HCT116 (cell line): Measurements from ENCODE around the gene PRKCH.

ENCODE experiments used
- ATF3 ChIP-seq: IDR thresholded peaks from 2 replicates; pipeline ENCODE4 v1.6.1; 2012
- CBX3 ChIP-seq: IDR thresholded peaks from 2 replicates; pipeline ENCODE4 v1.6.1; 2012; ENCODE audit warnings: low read depth
- CTCF ChIP-seq, 3 experiments: fragments of 200-600 bp in 1 of 3; sonication (generic) in 1 of 3; IDR thresholded peaks in 2 of 3; conservative IDR thresholded peaks in 1 of 3; 2 replicates each; pipeline ENCODE4 v1.5.1; 2012 to 2017; ENCODE audit warnings: low read depth in 2 of 3, low read length in 2 of 3, antibody characterized with exemption in 1 of 3, borderline replicate concordance in 1 of 3, control low read depth in 1 of 3, mild to moderate bottlenecking in 1 of 3, mixed read lengths in 1 of 3, mixed run types in 1 of 3, moderate library complexity in 1 of 3; ENCODE audit not compliant: insufficient read depth in 1 of 3
- EGR1 ChIP-seq: IDR thresholded peaks from 2 replicates; pipeline ENCODE4 v1.6.1; 2012; ENCODE audit warnings: low read depth
- EZH2 ChIP-seq: fragments of 200-600 bp; sonication (generic); IDR thresholded peaks from 2 replicates; pipeline ENCODE4 v1.6.1; 2017; ENCODE audit warnings: antibody characterized with exemption, mixed run types
- JUND ChIP-seq: IDR thresholded peaks from 2 replicates; pipeline ENCODE4 v1.6.1; 2012
- MAX ChIP-seq: IDR thresholded peaks from 2 replicates; pipeline ENCODE4 v1.6.1; 2012
- POLR2A ChIP-seq: IDR thresholded peaks from 2 replicates; pipeline ENCODE4 v1.7.0; 2011; ENCODE audit warnings: borderline replicate concordance; ENCODE audit not compliant: insufficient read depth, insufficient read length; ENCODE audit errors: extremely low read depth
- POLR2AphosphoS5 ChIP-seq: IDR thresholded peaks from 2 replicates; pipeline ENCODE4 v1.6.1; 2011; ENCODE audit warnings: mild to moderate bottlenecking, low read depth, low read length, moderate library complexity
- SIN3A ChIP-seq: IDR thresholded peaks from 2 replicates; pipeline ENCODE4 v1.6.1; 2012; ENCODE audit warnings: low read depth
- YY1 ChIP-seq: IDR thresholded peaks from 2 replicates; pipeline ENCODE4 v1.6.1; 2011; ENCODE audit warnings: low read length, low read depth, moderate library complexity, mild to moderate bottlenecking; ENCODE audit not compliant: insufficient replicate concordance; ENCODE audit errors: extremely low read depth
- ZNF274 ChIP-seq: fragments of 200-500 bp; sonication (Bioruptor generic); IDR thresholded peaks from 2 replicates; pipeline ENCODE4 v1.6.1; 2014; ENCODE audit warnings: mild to moderate bottlenecking, low read depth, low read length, inconsistent platforms

- TF ChIP-seq CTCF (IDR thresholded peaks at IDR 0.05 in 2 of 3, conservative IDR thresholded peaks at IDR 0.05 in 1 of 3; ENCODE audit: borderline replicate concordance in 1 of 3, insufficient read depth in 1 of 3, low read depth in 2 of 3, low read length in 2 of 3), result no peak
- peak; percentile 74 for TF ChIP-seq POLR2AphosphoS5
- TF ChIP-seq ATF3, result no peak
- TF ChIP-seq JUND, result peak; percentile 97
- peak; percentile 99 for TF ChIP-seq CBX3
- TF ChIP-seq YY1, result peak; percentile 79
- TF ChIP-seq MAX, result peak; percentile 77
- TF ChIP-seq EZH2, result no peak
- no peak for TF ChIP-seq EGR1
- no peak for TF ChIP-seq POLR2A
- TF ChIP-seq SIN3A, result peak; percentile 98
- no peak for TF ChIP-seq ZNF274
These were observed 34.5 kb downstream of the PRKCH start for GRCh38 chr14:61355892-61356325.
